Activated naive CD4-positive, alpha-beta T cell treated with anti-CD3 and anti-CD28 coated beads, Interleukin-2, amount 10 ng/mL, durations not matched to agents 7 days and 5 days (primary cell): ENCODE data around the gene RNF112.
"Not testable (repeated sequence)": the region's sequence is repeated elsewhere in the genome, so short reads cannot be mapped to it uniquely, and the experiment has no call there.

Experiments used
- CTCF ChIA-PET: fragments of 350-600 bp; sonication (Branson Sonifier 250); formaldehyde crosslinking; loops from one replicate; lab custom pipeline; 2021; ENCODE audit warnings: antibody characterized with exemption; lab: Charles Lee
- DNase-seq: peaks from one replicate; pipeline ENCODE4 v3.0.0-alpha.2; 2020
- H3K27ac Mint-ChIP-seq: one replicate; pipeline ENCODE4 v1.8.0; 2021; ENCODE audit warnings: mild to moderate bottlenecking, moderate library complexity, mixed read lengths
- H3K27me3 Mint-ChIP-seq: one replicate; pipeline ENCODE4 v1.8.0; 2021; ENCODE audit warnings: mild to moderate bottlenecking, mixed read lengths
- H3K36me3 Mint-ChIP-seq: one replicate; pipeline ENCODE4 v1.8.0; 2021; ENCODE audit warnings: mixed read lengths
- H3K4me1 Mint-ChIP-seq: one replicate; pipeline ENCODE4 v1.8.0; 2021; ENCODE audit warnings: mixed read lengths
- H3K4me3 Mint-ChIP-seq: one replicate; pipeline ENCODE4 v1.8.0; 2021; ENCODE audit warnings: mild to moderate bottlenecking, moderate library complexity, mixed read lengths
- H3K9me3 Mint-ChIP-seq: one replicate; pipeline ENCODE4 v1.8.0; 2021; ENCODE audit warnings: mixed read lengths

Gene RNF112

GRCh38 chr17:19421926-19422325 lies 10.9 kb downstream of the RNF112 start:
- CTCF ChIA-PET, result no interaction called here
- Mint-ChIP-seq H3K36me3 (no peaks in the 10 kb centered on the region), H3K4me1 (peaks cover 3% of the 10 kb centered on the region)

GRCh38 chr17:19424934-19425868 lies 14.2 kb downstream of the RNF112 start:
- DNase-seq, result no peak
- H3K9me3 Mint-ChIP-seq, result no peaks in the 10 kb centered on the region
- H3K27ac Mint-ChIP-seq, result no peak overlapping the region
- CTCF ChIA-PET, result interaction anchor here (1.3 kb wide), 1 partner anchor 63 kb away, joined by 3 read pairs; the partner anchor contains the start of gene B9D1
- H3K27me3 Mint-ChIP-seq, result peaks cover 35% of the 10 kb centered on the region
- no peaks in the 10 kb centered on the region for H3K36me3 Mint-ChIP-seq
- no peaks in the 10 kb centered on the region for H3K4me1 Mint-ChIP-seq
- H3K4me3 Mint-ChIP-seq, result no peak overlapping the region

More at GRCh38 chr17:19421926-19422325, 10.9 kb downstream of the RNF112 start:
- Mint-ChIP-seq H3K27me3 (peaks cover 30% of the 10 kb centered on the region), H3K27ac (no peak overlapping the region), H3K4me3 (no peak overlapping the region), H3K9me3 (no peaks in the 10 kb centered on the region)
- no peak for DNase-seq

- DNase-seq, result no peak
- no peak overlapping the region for H3K27ac Mint-ChIP-seq
- H3K4me1 Mint-ChIP-seq, result no peaks in the 10 kb centered on the region
- H3K4me3 Mint-ChIP-seq, result no peak overlapping the region
- H3K9me3 Mint-ChIP-seq, result no peaks in the 10 kb centered on the region
- H3K36me3 Mint-ChIP-seq, result no peaks in the 10 kb centered on the region
- CTCF ChIA-PET, result interaction anchor here (1.7 kb wide), 1 partner anchor 64 kb away, joined by 5 read pairs; the partner anchor contains the start of gene B9D1
- peaks cover 46% of the 10 kb centered on the region for H3K27me3 Mint-ChIP-seq
Observed at GRCh38 chr17:19426631-19427030, 15.6 kb downstream of the RNF112 start.

GRCh38 chr17:19431691-19432090 lies 20.7 kb downstream of the RNF112 start:
- CTCF ChIA-PET, result no interaction called here
- no peaks in the 10 kb centered on the region for H3K36me3 Mint-ChIP-seq
- H3K4me3 Mint-ChIP-seq, result no peak overlapping the region
- H3K27me3 Mint-ChIP-seq, result peaks cover 39% of the 10 kb centered on the region
- no peak for DNase-seq
- no peaks in the 10 kb centered on the region for H3K4me1 Mint-ChIP-seq
- no peaks in the 10 kb centered on the region for H3K9me3 Mint-ChIP-seq
- no peak overlapping the region for H3K27ac Mint-ChIP-seq

GRCh38 chr17:19433255-19433654 lies 22.2 kb downstream of the RNF112 start:
- DNase-seq, result no peak
- Mint-ChIP-seq H3K9me3 (no peaks in the 10 kb centered on the region), H3K4me3 (no peak overlapping the region), H3K27me3 (peaks cover 30% of the 10 kb centered on the region), H3K36me3 (no peaks in the 10 kb centered on the region), H3K27ac (no peak overlapping the region), H3K4me1 (no peaks in the 10 kb centered on the region)
- CTCF ChIA-PET, result interaction anchor here (0.7 to 2.8 kb wide), 4 partner anchors 12 to 333 kb away, joined by 3 to 12 read pairs (median 4); partner anchors contain the start of gene B9D1

- Mint-ChIP-seq H3K4me1 (no peaks in the 10 kb centered on the region), H3K36me3 (no peaks in the 10 kb centered on the region), H3K4me3 (no peak overlapping the region), H3K9me3 (no peaks in the 10 kb centered on the region), H3K27ac (no peak overlapping the region), H3K27me3 (peaks cover 29% of the 10 kb centered on the region)
- no peak for DNase-seq
- CTCF ChIA-PET, result interaction anchor here (0.7 to 2.8 kb wide), 5 partner anchors 9 to 333 kb away, joined by 3 to 12 read pairs (median 4); partner anchors contain the start of gene B9D1
Observed at GRCh38 chr17:19433727-19434340, 22.8 kb downstream of the RNF112 start.

- Mint-ChIP-seq H3K4me3 (no peak overlapping the region), H3K36me3 (no peaks in the 10 kb centered on the region), H3K27ac (no peak overlapping the region), H3K4me1 (no peaks in the 10 kb centered on the region), H3K9me3 (peaks cover 22% of the 10 kb centered on the region), H3K27me3 (peaks cover 22% of the 10 kb centered on the region)
- no peak for DNase-seq
- CTCF ChIA-PET, result no interaction called here
Observed at GRCh38 chr17:19440421-19440820, 29.4 kb downstream of the RNF112 start.

- H3K4me1 Mint-ChIP-seq, H3K36me3 Mint-ChIP-seq, DNase-seq, H3K27ac Mint-ChIP-seq, H3K4me3 Mint-ChIP-seq, CTCF ChIA-PET: not testable (repeated sequence)
- H3K27me3 Mint-ChIP-seq, result peaks cover 25% of the 10 kb centered on the region
- H3K9me3 Mint-ChIP-seq, result peaks cover 26% of the 10 kb centered on the region
Observed at GRCh38 chr17:19441288-19441687, 30.3 kb downstream of the RNF112 start.

- Mint-ChIP-seq H3K36me3 (peaks cover 3% of the 10 kb centered on the region), H3K4me3 (no peak overlapping the region), H3K4me1 (peaks cover 2% of the 10 kb centered on the region), H3K27me3 (peaks cover 32% of the 10 kb centered on the region), H3K27ac (no peak overlapping the region), H3K9me3 (peaks cover 26% of the 10 kb centered on the region)
- DNase-seq, result no peak
- CTCF ChIA-PET, result interaction anchor here (0.6 to 1.9 kb wide), 3 partner anchors 9 to 80 kb away, joined by 3 to 8 read pairs (median 3); partner anchors contain the start of gene B9D1
Observed at GRCh38 chr17:19442731-19443130, 31.7 kb downstream of the RNF112 start.

- Mint-ChIP-seq H3K27me3 (peaks cover 36% of the 10 kb centered on the region), H3K9me3 (peaks cover 26% of the 10 kb centered on the region), H3K27ac (no peak overlapping the region), H3K4me3 (no peak overlapping the region), H3K36me3 (peaks cover 3% of the 10 kb centered on the region), H3K4me1 (peaks cover 2% of the 10 kb centered on the region)
- DNase-seq, result no peak
- CTCF ChIA-PET, result interaction anchor here (0.6 to 1.9 kb wide), 3 partner anchors 9 to 80 kb away, joined by 3 to 8 read pairs (median 3); partner anchors contain the start of gene B9D1
Observed at GRCh38 chr17:19443148-19443547, 32.1 kb downstream of the RNF112 start.

GRCh38 chr17:19445105-19445504 lies 34.1 kb downstream of the RNF112 start:
- Mint-ChIP-seq H3K9me3 (peaks cover 26% of the 10 kb centered on the region), H3K4me3 (no peak overlapping the region), H3K36me3 (peaks cover 3% of the 10 kb centered on the region), H3K4me1 (peaks cover 2% of the 10 kb centered on the region), H3K27ac (no peak overlapping the region), H3K27me3 (peaks cover 50% of the 10 kb centered on the region)
- DNase-seq, result no peak
- CTCF ChIA-PET, result interaction anchor here (0.8 to 5.4 kb wide), 3 partner anchors 11 to 81 kb away, joined by 3 to 102 read pairs (median 4); partner anchors contain the start of genes B9D1 and MAPK7

GRCh38 chr17:19446577-19446976 lies 35.5 kb downstream of the RNF112 start:
- peaks cover 51% of the 10 kb centered on the region for H3K27me3 Mint-ChIP-seq
- not testable (repeated sequence) for H3K4me1 Mint-ChIP-seq, H3K4me3 Mint-ChIP-seq, H3K36me3 Mint-ChIP-seq, DNase-seq, H3K27ac Mint-ChIP-seq
- H3K9me3 Mint-ChIP-seq, result peaks cover 26% of the 10 kb centered on the region
- CTCF ChIA-PET, result interaction anchor here (1.0 to 5.4 kb wide), 7 partner anchors 10 to 140 kb away, joined by 3 to 102 read pairs (median 6); partner anchors contain the start of genes B9D1 and MAPK7

GRCh38 chr17:19447085-19447583 lies 36.1 kb downstream of the RNF112 start:
- Mint-ChIP-seq H3K9me3 (peaks cover 26% of the 10 kb centered on the region), H3K27me3 (peaks cover 51% of the 10 kb centered on the region), H3K4me1 (peaks cover 2% of the 10 kb centered on the region), H3K36me3 (peaks cover 3% of the 10 kb centered on the region), H3K27ac (no peak overlapping the region), H3K4me3 (no peak overlapping the region)
- CTCF ChIA-PET, result interaction anchor here (0.9 to 5.4 kb wide), 9 partner anchors 10 to 141 kb away, joined by 3 to 102 read pairs (median 4); partner anchors contain the start of genes B9D1 and MAPK7
- peak; percentile 80 for DNase-seq
